Activated CD8-positive, alpha-beta memory T cell treated with anti-CD3 and anti-CD28 coated beads for 36 hours (primary cell): ENCODE data around the gene BMX. TPM values are rescaled to one million over a fixed set of nuclear protein-coding genes. Genes with fewer than 3 reads are reported as not detected.

Experiments
- CTCF ChIA-PET: fragments of 350-600 bp; sonication (Branson Sonifier 250); formaldehyde crosslinking; loops from one replicate; lab custom pipeline; 2021; ENCODE audit warnings: antibody characterized with exemption; lab: Charles Lee
- POLR2A ChIA-PET: fragments of 350-600 bp; sonication (Branson Sonifier 250); formaldehyde crosslinking; loops from one replicate; lab custom pipeline; 2021; ENCODE audit warnings: antibody characterized with exemption; lab: Charles Lee
- total RNA-seq, 2 experiments: library from RNA; stranded (reverse); gene quantifications; one replicate each; pipeline ENCODE4 v1.2.3, GENCODE V29; 2021

The BMX gene
- total RNA-seq, 2 experiments from 2014 or later, result not detected

- CTCF ChIA-PET, result no interaction called here
- POLR2A ChIA-PET, result no interaction called here
These were observed 899 bp downstream of the BMX start for GRCh38 chrX:15501506-15501905.

GRCh38 chrX:15504661-15505060 is 4.1 kb downstream of the BMX start:
- CTCF ChIA-PET, result no interaction called here
- POLR2A ChIA-PET, result no interaction called here

GRCh38 chrX:15505101-15505500 is 4.5 kb downstream of the BMX start:
- ChIA-PET CTCF (no interaction called here), POLR2A (no interaction called here)

- ChIA-PET POLR2A (no interaction called here), CTCF (no interaction called here)
These were observed 6.4 kb downstream of the BMX start for GRCh38 chrX:15507005-15507404.

GRCh38 chrX:15509845-15510244 is 9.2 kb downstream of the BMX start:
- CTCF ChIA-PET, result no interaction called here
- POLR2A ChIA-PET, result no interaction called here

GRCh38 chrX:15511563-15511962 is 11.0 kb downstream of the BMX start:
- CTCF ChIA-PET, result no interaction called here
- POLR2A ChIA-PET, result no interaction called here

GRCh38 chrX:15512401-15512965 is 11.9 kb downstream of the BMX start:
- CTCF ChIA-PET, result no interaction called here

GRCh38 chrX:15514279-15514678 is 13.7 kb downstream of the BMX start:
- ChIA-PET CTCF (no interaction called here), POLR2A (no interaction called here)

More at GRCh38 chrX:15512401-15512965, 11.9 kb downstream of the BMX start:
- POLR2A ChIA-PET, result no interaction called here

GRCh38 chrX:15515931-15516330 is 15.3 kb downstream of the BMX start:
- ChIA-PET CTCF (no interaction called here), POLR2A (no interaction called here)

- ChIA-PET POLR2A (no interaction called here), CTCF (interaction anchor here (1.6 kb wide), 1 partner anchor 19 kb away, joined by 3 read pairs; no protein-coding TSS in a partner anchor)
These were observed 21.9 kb downstream of the BMX start for GRCh38 chrX:15522464-15522863.

GRCh38 chrX:15523088-15523487 is 22.5 kb downstream of the BMX start:
- ChIA-PET POLR2A (no interaction called here), CTCF (interaction anchor here (1.6 kb wide), 1 partner anchor 20 kb away, joined by 3 read pairs; no protein-coding TSS in a partner anchor)

- ChIA-PET POLR2A (no interaction called here), CTCF (no interaction called here)
These were observed 23.8 kb downstream of the BMX start for GRCh38 chrX:15524417-15524816.

GRCh38 chrX:15525664-15526416 is 25.2 kb downstream of the BMX start:
- POLR2A ChIA-PET, result no interaction called here
- CTCF ChIA-PET, result no interaction called here

- ChIA-PET POLR2A (no interaction called here), CTCF (no interaction called here)
These were observed 28.6 kb downstream of the BMX start for GRCh38 chrX:15529165-15529564.

GRCh38 chrX:15530318-15530717 is 29.7 kb downstream of the BMX start:
- CTCF ChIA-PET, result no interaction called here
- POLR2A ChIA-PET, result no interaction called here

GRCh38 chrX:15546745-15547144 is 46.1 kb downstream of the BMX start:
- ChIA-PET CTCF (no interaction called here), POLR2A (no interaction called here)

GRCh38 chrX:15547356-15547755 is 46.7 kb downstream of the BMX start:
- CTCF ChIA-PET, result no interaction called here
- POLR2A ChIA-PET, result no interaction called here

- CTCF ChIA-PET, result no interaction called here
- POLR2A ChIA-PET, result no interaction called here
These were observed 48.8 kb downstream of the BMX start for GRCh38 chrX:15549189-15550012.

- ChIA-PET POLR2A (no interaction called here), CTCF (no interaction called here)
These were observed 58.6 kb downstream of the BMX start for GRCh38 chrX:15559227-15559626.

- ChIA-PET POLR2A (no interaction called here), CTCF (no interaction called here)
These were observed 60.3 kb downstream of the BMX start for GRCh38 chrX:15560924-15561323.
